ENCODE measurements around the gene EXTL2.
"Not testable (repeated sequence)": the region's sequence is repeated elsewhere in the genome, so short reads cannot be mapped to it uniquely, and the experiment has no call there.

Gene EXTL2, protein sequence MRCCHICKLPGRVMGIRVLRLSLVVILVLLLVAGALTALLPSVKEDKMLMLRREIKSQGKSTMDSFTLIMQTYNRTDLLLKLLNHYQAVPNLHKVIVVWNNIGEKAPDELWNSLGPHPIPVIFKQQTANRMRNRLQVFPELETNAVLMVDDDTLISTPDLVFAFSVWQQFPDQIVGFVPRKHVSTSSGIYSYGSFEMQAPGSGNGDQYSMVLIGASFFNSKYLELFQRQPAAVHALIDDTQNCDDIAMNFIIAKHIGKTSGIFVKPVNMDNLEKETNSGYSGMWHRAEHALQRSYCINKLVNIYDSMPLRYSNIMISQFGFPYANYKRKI

DNA sequence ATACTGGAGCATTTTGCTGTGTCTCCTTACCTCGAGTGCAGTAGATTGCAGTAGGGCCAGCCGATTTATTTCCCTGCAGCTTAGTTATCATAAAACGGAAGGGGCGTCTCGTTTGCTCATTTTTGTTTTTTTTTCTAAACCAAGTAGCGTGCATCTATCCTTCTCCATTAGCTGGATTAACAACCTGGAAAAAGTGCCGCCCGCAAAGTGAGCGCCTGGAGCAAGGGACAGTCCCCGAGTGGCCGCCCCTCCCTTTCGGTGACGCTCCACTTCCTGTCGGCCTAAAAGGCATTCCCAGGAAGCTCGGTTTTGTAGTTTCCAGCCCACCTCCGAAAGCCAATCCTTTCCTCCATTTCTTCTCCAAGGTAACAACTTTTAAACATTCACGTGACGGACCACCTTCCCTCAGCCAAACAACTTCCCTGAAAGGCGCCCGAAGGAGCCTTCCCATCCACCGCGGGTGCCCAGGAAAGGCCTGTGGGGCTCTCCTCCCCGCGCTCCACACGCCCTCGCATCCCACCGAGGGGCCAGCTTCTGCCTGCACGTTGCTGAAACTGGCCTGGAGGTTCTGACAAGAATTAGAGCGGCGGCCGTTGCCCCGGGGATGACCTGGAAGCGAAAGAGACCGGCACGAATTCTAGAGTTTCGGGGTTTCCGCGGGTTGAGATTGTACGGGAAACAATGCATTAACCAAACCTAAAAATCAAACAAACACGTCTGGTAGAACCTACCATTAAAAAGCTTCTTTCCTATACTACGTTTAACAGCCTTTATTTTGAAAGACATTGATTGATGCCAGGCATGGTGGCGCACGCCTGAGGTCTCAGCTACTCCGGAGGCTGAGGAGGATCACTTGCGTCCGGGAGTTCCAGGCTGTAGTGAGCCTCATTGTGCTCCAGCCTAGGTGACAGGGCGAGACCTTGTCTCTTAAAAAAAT, at the start of gene EXTL2:
TSS of gene EXTL2 (minus strand) at position 240 of the 937 bp plus-strand sequence. CDS start 6,085 bp downstream, outside the sequence.
- H3K4me3 ChIP-seq = peak within 1 kb of the TSS; percentile 89
- no peaks in the 10 kb centered on the region for H3K27me3 ChIP-seq
- H3K27ac ChIP-seq = peak within 1 kb of the TSS; percentile 87
- H3K4me2 ChIP-seq = peak within 1 kb of the TSS; percentile 85
- H3K36me3 ChIP-seq = peaks cover 30% of the 10 kb centered on the region
- peaks cover 19% of the 10 kb centered on the region for H3K9me3 ChIP-seq
- TF ChIP-seq Cebpa-rat (IDR thresholded peaks at IDR 0.05) = no peak
- H3K9ac ChIP-seq = peak within 1 kb of the TSS; percentile 89
- peaks cover 18% of the 10 kb centered on the region for H4K20me1 ChIP-seq
- peaks cover 40% of the 10 kb centered on the region for H3K4me1 ChIP-seq

DNA sequence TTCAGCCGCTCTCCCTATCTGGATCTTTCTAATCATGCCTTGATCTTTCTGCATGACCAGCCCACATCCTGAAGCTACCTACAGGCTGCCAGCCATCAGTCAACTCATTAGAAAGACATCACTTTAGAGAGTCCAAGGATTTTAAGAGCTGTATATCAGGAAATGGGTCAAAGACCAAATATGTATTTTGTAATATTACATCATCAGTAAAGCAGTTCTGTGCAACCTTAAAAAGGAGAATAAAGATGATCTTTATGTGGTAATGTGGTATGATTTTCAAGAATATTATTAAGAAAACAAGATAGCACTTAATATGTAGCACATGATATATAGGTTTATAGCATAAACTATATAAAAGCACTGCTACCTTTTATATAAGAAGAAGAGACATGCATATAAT, 48.9 kb upstream of the EXTL2 start:
- Histone ChIP-seq H3K4me2 (no peak overlapping the region), H3K36me3 (peaks cover 67% of the 10 kb centered on the region)

GRCh38 chr1:100942304-100943046, 47.8 kb upstream of the EXTL2 start:
- TF ChIP-seq Cebpa-rat (IDR thresholded peaks at IDR 0.05) = no peak
- H3K36me3 ChIP-seq = peaks cover 67% of the 10 kb centered on the region
- no peak overlapping the region for H3K9ac ChIP-seq
- H3K4me3 ChIP-seq = no peak overlapping the region
- no peak overlapping the region for H3K4me2 ChIP-seq
- no peaks in the 10 kb centered on the region for H3K27me3 ChIP-seq
- no peaks in the 10 kb centered on the region for H4K20me1 ChIP-seq
- no peaks in the 10 kb centered on the region for H3K4me1 ChIP-seq
- peaks cover 12% of the 10 kb centered on the region for H3K9me3 ChIP-seq
- no peak overlapping the region for H3K27ac ChIP-seq

More for the DNA sequence above, 48.9 kb upstream of the EXTL2 start:
- H3K27ac ChIP-seq = no peak overlapping the region
- H3K4me3 ChIP-seq = no peak overlapping the region
- TF ChIP-seq Cebpa-rat (IDR thresholded peaks at IDR 0.05) = no peak
- H3K4me1 ChIP-seq = no peaks in the 10 kb centered on the region
- H3K27me3 ChIP-seq = no peaks in the 10 kb centered on the region
- H3K9ac ChIP-seq = no peak overlapping the region
- no peaks in the 10 kb centered on the region for H4K20me1 ChIP-seq
- peaks cover 22% of the 10 kb centered on the region for H3K9me3 ChIP-seq

DNA sequence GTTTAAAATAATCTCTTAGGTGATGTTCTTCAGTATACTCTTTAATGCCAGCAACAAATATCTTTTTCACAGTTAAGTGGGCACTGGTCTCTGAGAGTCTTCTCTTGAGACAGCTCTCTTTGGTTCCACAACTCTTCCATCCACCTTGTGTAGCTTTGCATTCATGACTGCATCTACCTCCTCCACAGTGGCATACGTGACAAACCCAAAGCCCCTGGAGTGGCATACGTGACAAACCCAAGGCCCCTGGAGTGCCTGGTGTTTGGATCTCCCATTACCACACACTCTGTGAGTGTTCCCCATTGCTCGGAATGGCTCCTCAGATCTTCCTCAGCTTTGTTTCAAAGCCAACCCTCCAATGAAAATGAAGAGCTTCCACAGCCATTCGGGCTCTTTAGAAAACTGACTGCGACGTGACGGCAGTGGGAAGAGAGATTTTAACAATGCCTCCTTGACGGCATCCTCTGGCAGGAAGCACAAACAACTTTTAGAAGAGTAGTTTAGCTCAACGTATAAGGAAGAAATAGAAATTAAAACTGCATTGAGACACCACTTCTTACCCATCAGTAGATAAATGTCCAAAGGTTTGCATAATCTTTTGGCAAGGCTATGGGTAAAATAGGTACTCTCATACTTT, 47.1 kb upstream of the EXTL2 start:
- H3K27ac ChIP-seq = no peak overlapping the region

DNA sequence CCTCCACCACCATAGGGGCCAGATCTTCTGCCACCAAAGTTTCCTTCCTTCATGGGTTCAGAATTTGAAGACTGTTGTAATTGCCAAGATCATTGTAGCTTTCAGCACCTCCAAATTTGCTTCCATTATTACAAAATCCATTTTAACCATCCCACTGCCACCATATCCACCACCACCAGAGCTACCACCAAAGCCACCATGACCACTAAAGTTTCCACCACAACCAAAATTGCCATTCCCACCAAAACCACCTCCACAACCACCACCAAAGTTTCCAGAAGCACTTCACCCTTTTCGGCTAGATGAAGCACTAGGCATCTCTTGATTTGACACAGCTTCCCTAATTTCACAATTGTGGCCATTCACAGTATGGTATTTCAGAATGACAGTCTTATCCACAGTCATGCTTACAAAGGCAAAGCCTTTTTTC, 46.5 kb upstream of the EXTL2 start:
- no peak overlapping the region for H3K4me2 ChIP-seq
- H3K27me3 ChIP-seq = no peaks in the 10 kb centered on the region
- no peaks in the 10 kb centered on the region for H3K4me1 ChIP-seq
- no peaks in the 10 kb centered on the region for H4K20me1 ChIP-seq
- no peak overlapping the region for H3K9ac ChIP-seq
- H3K9me3 ChIP-seq = no peaks in the 10 kb centered on the region
- peaks cover 67% of the 10 kb centered on the region for H3K36me3 ChIP-seq
- no peak for TF ChIP-seq Cebpa-rat (IDR thresholded peaks at IDR 0.05)
- H3K4me3 ChIP-seq = no peak overlapping the region
- H3K27ac ChIP-seq = no peak overlapping the region

More for the DNA sequence above, 47.1 kb upstream of the EXTL2 start:
- Histone ChIP-seq H3K27me3 (no peaks in the 10 kb centered on the region), H3K36me3 (peaks cover 64% of the 10 kb centered on the region), H3K4me3 (no peak overlapping the region), H3K9ac (no peak overlapping the region), H3K4me1 (no peaks in the 10 kb centered on the region), H4K20me1 (no peaks in the 10 kb centered on the region), H3K4me2 (no peak overlapping the region), H3K9me3 (peaks cover 4% of the 10 kb centered on the region)
- TF ChIP-seq Cebpa-rat (IDR thresholded peaks at IDR 0.05) = no peak

DNA sequence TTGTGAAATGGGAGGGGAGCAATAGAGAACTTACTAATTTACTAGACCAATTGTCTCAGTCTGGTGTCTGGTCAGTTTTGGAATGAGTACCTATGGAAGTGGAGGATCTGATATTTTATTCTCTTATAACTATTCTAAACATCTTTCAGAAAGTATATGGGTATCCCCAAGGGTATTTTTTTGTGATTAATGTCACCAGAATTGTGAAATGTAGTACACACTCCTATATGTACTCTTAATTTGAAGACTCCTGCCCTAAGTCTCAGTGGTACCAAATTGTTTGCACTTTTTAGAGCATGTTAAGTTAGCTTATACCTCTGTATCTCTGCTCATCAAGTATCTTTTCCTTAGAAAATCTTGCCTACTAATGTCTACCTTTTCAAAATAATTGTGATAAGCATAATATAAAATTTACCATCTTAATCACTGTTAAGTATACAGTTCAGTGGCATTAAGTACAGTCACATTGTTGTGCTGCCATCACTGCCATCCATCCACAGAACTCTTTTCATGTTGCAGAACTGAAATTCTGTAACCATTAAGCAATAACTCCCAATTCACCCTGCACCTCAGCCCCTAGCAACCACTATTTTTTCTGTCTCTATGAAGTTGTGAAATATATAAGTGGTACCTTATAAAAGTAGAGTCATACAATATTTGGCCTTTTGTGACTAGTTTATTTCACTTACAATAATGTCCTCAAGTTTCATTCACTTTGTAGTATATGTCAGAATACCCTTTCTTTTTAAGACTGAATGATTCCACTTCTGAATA, 41.7 kb upstream of the EXTL2 start:
- H3K27me3 ChIP-seq = no peaks in the 10 kb centered on the region
- TF ChIP-seq Cebpa-rat (IDR thresholded peaks at IDR 0.05) = no peak
- no peaks in the 10 kb centered on the region for H4K20me1 ChIP-seq
- no peak overlapping the region for H3K27ac ChIP-seq
- no peak overlapping the region for H3K9ac ChIP-seq
- no peaks in the 10 kb centered on the region for H3K4me1 ChIP-seq
- no peaks in the 10 kb centered on the region; the same call in 1 of the 2 replicates for H3K9me3 ChIP-seq
- H3K36me3 ChIP-seq = peaks cover 70% of the 10 kb centered on the region
- H3K4me3 ChIP-seq = no peak overlapping the region
- no peak overlapping the region for H3K4me2 ChIP-seq

DNA sequence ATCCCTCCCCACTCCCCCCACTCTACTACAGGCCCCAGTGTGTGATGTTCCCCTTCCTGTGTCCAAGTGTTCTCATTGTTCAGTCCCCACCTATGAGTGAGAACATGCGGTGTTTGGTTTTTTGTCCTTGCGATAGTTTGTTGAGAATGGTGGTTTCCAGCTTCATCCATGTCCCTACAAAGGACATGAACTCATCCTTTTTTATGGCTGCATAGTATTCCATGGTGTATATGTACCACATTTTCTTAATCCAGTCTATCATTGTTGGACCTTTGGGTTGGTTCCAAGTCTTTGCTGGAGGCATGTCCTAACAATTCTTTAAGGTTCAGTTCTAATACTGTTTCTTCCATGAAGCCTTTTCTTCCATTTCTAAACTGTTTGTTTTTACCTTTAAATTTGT, 38.9 kb upstream of the EXTL2 start:
- not testable (repeated sequence) for H4K20me1 ChIP-seq, H3K27me3 ChIP-seq, H3K4me2 ChIP-seq, H3K4me3 ChIP-seq, H3K27ac ChIP-seq, H3K9me3 ChIP-seq, H3K9ac ChIP-seq, H3K4me1 ChIP-seq
- H3K36me3 ChIP-seq = peaks cover 60% of the 10 kb centered on the region

DNA sequence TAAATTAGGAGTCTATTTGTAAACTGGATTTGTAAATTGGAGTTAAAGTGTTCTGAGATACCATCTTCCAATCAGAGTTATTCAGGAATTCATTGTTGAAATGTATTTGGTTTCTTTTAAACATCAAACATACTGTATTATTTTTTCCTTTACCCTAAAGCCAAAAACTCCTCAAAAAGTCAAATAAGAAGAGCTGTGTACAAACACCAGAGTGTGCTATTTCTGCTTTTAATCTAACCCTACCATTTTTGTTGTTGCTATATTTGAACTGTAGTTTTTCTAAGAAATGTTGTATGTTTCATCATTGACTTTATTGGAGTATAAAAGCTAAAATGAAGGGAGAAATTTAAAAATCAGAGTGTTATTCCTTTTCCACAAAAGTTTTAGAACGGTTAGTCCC, 37.1 kb upstream of the EXTL2 start:
- H3K36me3 ChIP-seq = peaks cover 59% of the 10 kb centered on the region; the same call in 1 of the 2 replicates
- no peak for TF ChIP-seq Cebpa-rat (IDR thresholded peaks at IDR 0.05)
- no peak overlapping the region for H3K4me2 ChIP-seq
- H3K4me1 ChIP-seq = peaks cover 10% of the 10 kb centered on the region; the same call in 1 of the 2 replicates
- no peak overlapping the region for H3K9ac ChIP-seq
- H3K9me3 ChIP-seq = no peaks in the 10 kb centered on the region; the same call in 1 of the 2 replicates
- H3K4me3 ChIP-seq = no peak overlapping the region
- no peak overlapping the region for H3K27ac ChIP-seq
- H3K27me3 ChIP-seq = no peaks in the 10 kb centered on the region
- H4K20me1 ChIP-seq = no peaks in the 10 kb centered on the region
